HG03095 (cell line): ENCODE results near the gene RAPGEF1.
"Not testable (repeated sequence)": the region's sequence is repeated elsewhere in the genome, so short reads cannot be mapped to it uniquely, and the experiment has no call there.

Experiments
- ATAC-seq: cut with Tn5 transposase; IDR thresholded peaks from one replicate; pipeline ENCODE4 v1.9.1; 2021; ENCODE audit warnings: moderate library complexity; ENCODE audit not compliant: unreplicated experiment

The RAPGEF1 gene, protein sequence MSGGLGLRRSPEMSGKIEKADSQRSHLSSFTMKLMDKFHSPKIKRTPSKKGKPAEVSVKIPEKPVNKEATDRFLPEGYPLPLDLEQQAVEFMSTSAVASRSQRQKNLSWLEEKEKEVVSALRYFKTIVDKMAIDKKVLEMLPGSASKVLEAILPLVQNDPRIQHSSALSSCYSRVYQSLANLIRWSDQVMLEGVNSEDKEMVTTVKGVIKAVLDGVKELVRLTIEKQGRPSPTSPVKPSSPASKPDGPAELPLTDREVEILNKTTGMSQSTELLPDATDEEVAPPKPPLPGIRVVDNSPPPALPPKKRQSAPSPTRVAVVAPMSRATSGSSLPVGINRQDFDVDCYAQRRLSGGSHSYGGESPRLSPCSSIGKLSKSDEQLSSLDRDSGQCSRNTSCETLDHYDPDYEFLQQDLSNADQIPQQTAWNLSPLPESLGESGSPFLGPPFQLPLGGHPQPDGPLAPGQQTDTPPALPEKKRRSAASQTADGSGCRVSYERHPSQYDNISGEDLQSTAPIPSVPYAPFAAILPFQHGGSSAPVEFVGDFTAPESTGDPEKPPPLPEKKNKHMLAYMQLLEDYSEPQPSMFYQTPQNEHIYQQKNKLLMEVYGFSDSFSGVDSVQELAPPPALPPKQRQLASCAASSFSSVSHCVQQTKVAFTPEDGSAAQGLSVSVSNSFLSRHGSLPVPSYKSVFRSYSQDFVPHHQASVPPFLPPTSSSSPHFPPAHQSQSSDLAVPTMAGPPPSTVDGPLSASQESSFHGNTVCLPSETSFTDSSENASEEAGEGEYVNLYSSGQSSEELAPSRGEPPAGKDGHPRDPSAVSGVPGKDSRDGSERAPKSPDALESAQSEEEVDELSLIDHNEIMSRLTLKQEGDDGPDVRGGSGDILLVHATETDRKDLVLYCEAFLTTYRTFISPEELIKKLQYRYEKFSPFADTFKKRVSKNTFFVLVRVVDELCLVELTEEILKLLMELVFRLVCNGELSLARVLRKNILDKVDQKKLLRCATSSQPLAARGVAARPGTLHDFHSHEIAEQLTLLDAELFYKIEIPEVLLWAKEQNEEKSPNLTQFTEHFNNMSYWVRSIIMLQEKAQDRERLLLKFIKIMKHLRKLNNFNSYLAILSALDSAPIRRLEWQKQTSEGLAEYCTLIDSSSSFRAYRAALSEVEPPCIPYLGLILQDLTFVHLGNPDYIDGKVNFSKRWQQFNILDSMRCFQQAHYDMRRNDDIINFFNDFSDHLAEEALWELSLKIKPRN (N-terminal part only)

DNA sequence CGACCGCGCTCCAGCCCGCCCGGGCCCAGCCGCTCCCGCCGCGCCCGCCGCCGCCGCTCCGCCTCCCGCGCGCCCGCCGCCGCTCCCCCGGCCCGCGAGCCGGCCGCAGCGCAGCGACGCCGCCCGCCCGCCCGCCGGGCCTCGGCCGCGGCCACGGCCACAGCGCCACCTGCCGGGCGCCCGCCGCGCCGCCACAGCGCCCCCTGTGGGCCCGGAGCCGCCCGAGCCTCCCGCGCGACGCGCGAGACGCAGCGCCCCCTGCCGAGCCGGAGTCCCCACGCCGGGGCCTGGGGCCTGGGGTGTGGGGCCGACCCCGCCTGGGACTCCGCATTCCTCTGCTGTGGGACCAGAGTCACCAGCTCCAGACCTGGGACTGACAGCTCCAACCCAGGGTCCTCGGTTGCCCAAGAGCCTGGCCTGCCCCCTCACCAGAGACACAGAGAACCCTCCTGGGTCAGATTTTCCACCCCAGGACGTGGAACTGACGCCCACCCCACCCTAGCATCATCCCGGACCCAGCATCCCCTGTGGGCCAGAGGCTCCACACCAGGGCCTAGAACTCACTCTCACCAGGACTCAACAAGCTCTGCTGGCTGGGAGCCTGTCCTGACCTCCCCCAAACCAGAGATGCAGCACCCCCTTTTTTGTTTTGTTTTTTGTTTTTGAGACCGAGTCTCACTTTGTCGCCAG, at the start of gene RAPGEF1:
Gene RAPGEF1 (minus strand): TSS at position 118 of the 690 bp plus-strand sequence. CDS start 246 bp downstream, outside the sequence.
- ATAC-seq: no peak

DNA sequence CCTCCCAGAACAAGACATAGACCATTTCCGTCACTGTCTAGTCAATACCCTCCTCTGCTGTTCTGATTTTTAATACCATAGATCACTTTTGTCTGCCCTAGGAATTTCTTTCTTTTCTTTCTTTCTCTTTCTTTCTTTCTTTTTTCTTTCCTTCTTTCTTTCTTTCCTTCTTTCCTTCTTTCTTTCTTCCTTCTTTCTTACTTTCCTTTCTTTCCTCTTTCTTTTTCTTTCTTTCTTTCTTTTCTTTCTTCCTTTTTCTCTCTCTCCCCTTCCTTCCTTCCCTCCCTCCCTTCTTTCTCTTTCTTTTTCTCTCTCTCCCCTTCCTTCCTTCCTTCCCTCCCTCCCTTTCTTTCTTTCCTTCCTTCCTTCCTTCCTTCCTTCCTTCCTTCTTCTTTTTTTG, 49.0 kb upstream of the RAPGEF1 start:
- no peak for ATAC-seq

DNA sequence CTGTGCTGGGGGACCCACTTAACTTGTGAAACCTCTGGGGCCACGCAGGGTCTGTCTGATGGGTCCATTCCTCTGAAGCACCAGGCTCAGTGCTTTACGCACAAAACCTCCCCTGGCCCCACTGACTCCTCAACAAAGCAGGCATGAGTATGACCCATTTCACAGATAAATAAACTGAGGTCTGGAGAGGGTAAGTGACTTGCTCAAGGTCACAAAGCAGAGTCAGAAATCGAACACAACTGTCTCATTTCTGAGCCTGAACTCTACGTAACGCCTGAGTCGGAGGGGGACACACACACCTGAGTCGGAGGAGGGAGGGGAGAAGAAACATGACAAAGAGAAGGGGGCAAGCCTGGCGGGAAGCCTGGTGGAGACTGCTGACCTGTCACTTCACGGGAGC, 48.0 kb upstream of the RAPGEF1 start:
- ATAC-seq: no peak

DNA sequence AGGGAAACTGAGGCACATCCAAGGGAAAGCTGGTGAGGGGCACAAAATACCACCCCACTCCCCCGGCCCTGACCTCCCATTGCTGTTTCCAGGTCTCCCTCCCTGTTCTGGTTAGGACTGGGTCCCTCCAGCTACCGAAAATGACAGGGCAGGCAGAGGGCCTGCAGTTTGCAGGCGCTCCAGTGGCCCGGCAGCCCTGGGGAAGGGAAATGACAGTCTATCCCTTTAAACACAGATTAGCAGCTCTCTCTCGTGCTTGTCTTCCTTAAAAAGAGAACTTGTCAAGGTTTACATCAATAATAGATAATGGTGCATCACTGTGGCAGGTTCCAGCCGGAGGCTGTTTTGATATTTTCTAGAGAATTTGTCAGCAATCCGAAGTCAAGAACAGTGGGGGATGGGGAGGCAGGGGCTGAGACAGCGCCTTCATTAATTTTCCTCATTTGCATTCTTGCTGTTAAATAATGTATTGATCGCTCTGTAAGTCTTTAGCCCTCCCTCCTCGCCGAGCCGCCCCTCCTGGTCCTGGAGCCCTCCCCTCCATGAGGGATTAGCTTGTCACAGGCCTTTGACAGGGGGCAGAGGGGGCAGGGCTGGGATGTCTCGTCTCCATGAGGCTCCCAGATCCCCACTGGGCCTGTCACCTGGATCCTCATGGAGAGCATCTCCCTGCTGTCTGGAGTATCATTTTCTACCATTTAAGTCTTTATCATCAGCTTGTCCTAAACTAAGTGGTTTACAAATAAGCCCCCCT, 45.0 kb upstream of the RAPGEF1 start:
- ATAC-seq: no peak

DNA sequence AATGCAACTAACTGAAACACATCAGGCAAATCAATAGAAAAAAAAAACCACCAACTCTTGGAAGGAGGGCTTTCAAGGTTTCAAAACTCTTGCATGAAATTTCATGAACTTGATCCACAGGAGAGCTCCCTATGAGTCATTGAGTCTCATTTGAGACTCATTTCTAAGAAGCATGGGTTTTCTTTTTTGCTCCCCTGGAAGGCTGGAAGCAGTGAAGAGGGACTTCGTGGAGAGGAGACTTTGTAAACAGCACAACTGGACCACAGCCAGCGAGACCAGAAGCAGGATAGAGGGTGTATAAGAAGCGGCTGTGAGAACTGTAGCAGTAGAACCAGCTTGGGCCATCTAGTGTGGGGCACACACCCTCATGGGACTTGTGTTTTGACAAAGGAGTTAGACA, 41.2 kb upstream of the RAPGEF1 start:
- no peak for ATAC-seq

DNA sequence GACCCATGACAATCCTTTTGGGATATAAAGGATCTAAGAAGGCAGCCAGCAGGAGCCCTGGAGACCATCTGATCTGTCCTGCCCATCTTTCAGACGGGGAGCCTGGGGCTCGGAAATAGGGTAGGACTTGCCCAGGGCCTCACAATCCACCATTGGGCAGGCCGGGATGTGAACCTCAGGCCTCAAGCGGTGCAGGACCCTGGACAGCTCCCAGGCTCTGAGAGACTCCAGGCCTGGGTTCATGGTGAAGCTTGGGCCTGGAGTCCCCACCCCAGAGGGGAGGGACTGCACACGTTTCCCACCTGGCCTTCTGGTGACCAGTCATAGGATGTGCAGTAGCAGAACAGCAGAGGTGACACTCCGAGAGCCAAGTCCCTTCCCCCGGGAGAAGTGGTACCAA, 36.6 kb upstream of the RAPGEF1 start:
- no peak for ATAC-seq

DNA sequence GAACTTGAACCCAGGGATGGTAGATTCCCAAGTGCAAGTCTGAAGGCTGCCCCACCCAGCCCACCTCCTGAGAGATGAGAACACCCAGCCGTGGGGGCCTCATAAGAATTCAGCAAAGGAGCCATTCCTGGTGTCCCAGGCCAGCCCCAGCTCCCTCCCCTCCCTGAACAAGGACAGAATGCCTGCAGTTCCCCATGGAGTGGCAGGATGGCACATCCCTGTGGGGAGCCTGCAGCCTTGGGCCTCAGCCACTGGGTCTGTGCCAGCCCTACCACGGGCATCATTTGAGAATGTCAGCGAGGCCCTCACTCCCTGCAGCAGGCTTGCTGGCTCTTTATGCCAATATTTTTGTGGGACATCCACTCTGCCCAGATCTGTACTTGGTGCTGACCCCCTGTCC, 36.2 kb upstream of the RAPGEF1 start:
- no peak for ATAC-seq

DNA sequence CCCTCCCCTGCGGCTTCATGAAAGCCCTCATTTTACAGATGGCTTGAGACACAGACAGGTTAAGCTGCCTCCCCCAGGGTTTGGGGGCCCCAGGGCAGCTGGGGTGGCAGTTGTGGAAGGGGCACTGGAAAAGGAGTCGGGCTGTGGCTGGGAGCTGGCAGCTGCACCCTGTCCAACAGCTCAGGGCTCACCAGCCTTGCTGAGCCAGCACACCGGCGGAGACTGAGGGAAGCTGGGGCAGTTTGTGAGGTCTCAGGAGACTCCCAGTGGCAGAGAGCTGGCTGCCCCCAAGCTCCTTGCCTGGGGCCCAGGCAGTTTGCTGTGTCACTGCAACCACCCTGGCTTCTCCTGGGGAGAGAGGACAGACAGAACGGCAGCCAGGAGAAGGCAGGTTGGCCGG, 34.8 kb upstream of the RAPGEF1 start:
- ATAC-seq: no peak

DNA sequence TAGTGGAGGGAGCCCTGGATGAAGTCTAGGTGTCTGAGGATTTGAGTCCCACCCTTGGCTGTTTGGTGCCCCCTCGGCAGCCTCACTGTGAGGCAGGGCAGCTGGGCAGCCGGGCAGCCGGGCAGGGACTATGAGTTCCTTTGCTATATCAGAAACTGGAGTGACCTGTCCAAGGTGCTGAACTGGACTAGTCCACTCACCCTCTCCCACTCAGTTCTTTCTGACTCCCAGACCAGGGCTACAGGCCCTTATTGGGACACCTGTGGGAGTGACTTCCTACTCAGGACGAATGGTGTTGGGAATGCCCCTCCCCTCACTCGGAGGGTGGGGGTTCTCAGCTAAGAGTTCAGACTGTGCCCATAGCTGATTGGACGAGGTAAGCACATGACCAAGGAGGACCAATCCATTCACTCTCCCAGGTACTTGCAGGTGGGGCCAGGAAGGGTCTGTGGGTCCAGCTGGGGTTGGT, 34.1 kb upstream of the RAPGEF1 start:
- no peak for ATAC-seq

DNA sequence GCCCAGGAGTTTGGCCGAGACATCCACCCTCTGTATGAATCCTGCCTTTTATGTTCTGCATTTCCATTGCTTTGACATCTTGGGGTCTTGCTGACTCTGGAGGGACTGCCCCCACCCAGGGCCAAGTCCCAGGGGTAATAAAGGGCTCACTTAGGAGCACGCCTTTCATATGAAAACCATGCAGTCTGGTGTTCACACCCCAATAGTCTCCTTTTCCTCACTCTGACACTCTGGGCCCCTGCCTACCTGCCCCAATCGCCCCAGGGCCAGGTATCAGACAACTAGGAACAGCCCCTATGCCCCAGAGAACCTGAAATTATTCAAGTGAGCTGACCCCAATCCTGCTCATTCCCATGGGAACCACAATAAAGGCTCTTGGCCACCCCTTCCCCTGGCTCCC, 33.1 kb upstream of the RAPGEF1 start:
- no peak for ATAC-seq

DNA sequence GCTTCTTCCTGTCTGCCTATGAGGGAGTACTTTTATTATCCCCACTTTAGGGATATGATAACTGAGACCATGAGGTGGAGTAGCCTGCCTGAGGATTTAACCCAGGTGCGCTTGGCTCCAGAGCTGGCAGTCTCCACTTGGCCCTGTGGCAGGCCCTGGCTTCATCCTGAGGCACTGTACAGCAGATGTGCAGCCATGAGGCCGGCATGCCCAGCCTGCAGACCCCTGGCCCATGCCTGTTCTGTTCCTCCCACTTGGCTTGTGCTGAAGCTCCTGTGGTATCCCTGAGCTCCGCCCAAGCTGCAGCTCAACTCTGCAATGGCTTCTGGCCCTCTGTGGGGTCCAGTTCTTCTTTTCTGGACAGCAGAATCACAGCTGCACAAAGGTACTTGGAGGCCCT, 31.8 kb upstream of the RAPGEF1 start:
- ATAC-seq: no peak

DNA sequence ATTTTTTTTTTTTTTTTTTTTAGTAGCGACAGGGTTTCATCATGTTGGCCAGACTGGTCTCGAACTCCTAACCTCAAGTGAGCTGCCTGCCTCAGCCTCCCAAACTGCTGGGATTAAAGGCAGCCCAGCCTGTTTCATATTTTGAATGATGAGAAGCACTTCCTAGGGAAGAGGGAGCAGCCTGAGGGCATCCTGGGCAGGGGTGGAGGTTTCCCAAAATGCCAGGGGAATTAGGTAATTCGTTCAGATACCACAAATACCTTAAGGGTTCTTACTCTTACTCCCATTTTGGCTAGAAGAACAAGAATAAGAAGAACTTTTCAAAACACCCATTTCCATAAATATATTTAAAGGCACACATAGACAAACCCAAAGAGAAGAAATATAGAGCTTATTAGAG, 29.5 kb upstream of the RAPGEF1 start:
- no peak for ATAC-seq

DNA sequence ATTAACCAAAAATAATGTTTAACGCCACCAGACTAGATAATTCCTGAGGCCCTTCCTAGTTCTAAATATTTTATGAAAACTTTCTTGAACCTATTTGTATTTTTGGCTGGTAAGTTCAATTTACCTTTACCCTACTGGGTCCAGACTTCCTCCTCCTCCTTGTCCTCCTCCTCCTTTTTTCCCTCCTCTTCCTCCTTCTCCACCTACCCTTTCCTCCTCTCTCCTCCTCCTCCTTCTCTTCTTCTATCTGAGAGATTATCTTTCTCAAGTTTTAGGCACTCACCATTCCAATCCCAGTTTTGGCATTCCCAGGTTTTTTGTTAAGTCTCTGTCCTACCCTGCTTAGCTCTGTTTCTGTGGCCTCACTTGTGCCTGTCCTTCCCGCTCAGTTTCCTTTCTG, 24.7 kb upstream of the RAPGEF1 start:
- ATAC-seq: no peak

DNA sequence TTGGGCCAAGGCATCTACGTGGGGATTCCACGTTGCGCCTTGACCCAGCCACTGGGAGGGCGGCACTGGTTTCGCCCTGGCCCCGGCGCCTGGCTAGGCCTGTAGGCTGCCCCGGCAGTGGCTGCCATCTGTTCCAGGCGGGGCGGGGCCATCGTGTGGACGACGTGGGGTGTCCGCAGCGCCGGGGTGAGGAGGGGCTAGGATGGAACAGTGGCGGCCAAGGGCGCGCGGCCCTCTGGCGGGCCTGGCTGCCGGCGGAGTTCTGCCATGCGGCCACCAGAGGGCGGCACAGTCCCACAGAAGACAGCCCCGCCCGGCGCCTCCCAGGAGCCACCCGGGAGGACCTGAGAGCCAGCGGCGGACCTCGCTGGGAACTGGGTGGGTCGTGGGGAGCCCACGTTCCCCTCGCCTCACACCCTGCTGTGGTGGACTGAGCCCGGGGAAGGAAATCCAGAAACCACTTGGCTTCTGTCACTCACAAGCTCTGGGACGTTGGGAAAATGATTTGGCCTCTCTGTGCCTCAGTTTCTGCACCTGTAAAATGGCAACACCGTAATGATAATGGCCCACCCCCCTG, 22.6 kb upstream of the RAPGEF1 start:
- no peak for ATAC-seq

DNA sequence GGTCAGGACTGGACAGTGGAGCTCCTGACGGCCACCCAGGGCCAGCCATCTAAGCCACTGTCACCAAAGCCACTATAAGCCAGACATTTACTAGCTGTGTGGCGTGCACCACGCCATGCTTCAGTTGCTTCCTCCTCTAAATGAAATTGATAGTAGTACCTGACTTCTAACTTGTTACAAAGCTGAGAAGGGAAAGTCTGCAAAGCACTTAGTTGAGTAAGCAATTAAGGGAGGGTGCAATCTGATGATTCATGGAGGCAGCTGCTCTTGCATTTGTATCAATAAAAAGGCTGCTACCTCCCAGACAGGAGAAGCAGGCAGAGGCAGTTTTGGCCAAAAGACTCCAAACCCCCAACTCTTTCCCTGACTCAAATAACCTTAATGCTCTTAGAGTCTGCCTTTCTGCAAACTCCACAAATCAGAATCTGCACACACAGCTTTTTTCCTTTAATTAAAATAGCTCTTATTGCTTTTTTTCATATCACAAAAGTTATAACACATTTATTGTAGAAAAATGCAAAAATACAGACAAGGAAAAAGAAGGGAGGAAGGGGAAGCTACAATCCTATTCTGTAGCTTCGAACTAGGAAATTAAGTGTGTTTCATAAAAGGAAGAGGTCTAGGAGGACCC, 19.3 kb upstream of the RAPGEF1 start:
- ATAC-seq: no peak

DNA sequence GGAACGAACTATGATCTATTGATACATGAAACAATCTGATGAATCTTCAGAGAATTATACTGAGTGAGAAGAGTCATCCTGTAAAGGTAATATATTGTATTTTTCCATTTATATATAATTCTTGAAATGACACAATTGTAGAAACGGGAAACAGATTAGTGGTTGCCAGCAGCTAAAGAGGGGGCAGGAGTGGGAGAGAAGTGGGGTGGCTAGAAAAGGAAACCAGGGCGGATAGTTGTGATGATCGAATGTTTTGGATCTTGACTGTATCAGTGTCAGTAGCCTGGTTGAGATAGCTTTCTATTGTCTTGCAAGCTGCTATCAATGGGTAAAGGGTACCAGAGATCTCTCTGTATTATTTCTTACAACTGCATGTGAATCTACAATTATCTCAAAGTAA, 17.7 kb upstream of the RAPGEF1 start:
- no peak for ATAC-seq

DNA sequence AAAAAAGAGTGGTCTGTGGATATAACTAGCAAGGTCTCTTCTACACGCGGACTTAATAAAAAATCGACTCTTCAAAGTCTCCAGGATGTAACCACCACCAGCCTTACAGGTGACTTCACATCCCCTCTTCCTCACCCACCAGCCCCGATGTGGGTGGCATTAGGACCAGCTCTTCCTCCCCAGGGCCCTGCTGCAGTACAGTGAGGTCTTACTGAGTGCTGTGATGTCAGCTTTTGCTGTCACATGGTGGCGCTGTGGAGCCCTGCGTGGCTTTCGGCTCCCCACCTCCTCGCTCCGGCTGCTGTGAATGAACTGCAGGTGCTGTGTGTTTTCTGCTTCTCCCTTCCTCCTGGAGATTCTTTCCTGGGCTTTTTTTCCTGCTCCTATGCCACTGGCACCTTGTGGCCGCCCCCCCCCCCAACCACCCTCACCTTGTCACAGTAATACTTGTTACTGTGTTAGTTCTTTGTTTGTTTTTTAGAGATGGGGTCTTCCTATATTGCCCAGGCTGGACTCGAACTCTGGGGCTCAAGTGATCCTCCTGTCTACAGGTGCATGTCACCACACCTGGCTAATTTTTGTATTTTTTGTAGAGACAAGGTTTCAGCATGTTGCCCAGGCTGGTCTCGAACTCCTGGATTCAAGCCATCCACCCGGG, 15.8 kb upstream of the RAPGEF1 start:
- ATAC-seq: no peak

DNA sequence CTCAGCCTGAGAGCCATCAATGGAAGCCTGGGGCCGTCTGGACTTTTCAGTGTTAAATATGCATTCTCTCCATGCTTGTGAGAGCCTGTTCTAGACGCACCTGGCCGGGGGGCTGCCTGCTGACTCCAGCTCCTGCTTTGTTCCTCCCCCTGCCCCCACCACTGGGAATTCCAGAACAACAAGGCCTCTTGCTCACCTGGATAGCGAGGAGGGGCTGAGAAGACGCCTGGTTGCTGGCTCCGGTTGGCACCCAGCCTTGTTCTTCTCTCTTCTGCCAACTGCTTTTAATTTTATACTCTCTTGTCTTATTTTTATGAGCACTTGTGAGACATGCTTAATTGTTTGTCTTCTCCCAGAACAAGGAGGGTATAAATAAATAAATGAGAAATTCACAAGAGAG, 15.0 kb upstream of the RAPGEF1 start:
- ATAC-seq: no peak

DNA sequence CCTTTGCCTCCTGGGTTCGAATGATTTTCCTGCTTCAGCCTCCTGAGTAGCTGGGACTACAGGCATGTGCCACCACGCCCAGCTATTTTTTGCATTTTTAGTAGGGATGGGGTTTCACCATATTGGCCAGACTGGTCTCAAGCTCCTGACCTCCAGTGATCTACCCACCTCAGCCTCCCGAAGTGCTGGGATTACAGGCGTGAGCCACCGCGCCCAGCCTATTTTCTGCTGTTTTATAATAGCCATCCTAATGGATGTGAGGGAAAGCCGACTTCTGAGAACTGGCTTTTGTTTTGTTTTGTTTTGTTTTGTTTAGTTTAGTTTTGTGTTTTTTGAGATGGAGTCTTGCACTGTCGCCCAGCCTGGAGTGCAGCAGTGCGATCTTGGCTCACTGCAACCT, 13.9 kb upstream of the RAPGEF1 start:
- ATAC-seq: not testable (repeated sequence)
